Stimulated activated naive CD8-positive, alpha-beta T cell treated with anti-CD3 and anti-CD28 coated beads, Interleukin-15, Interleukin-2, amounts not matched to agents 100 ng/mL and 50 ng/mL, for 24 hours (primary cell): ENCODE data around the gene NTRK1.

ENCODE experiments used
- H3K27ac Mint-ChIP-seq: one replicate; pipeline ENCODE4 v1.8.0; 2021; ENCODE audit warnings: mild to moderate bottlenecking, mixed read lengths
- H3K27me3 Mint-ChIP-seq: one replicate; pipeline ENCODE4 v1.8.0; 2021; ENCODE audit warnings: mixed read lengths
- H3K36me3 Mint-ChIP-seq: one replicate; pipeline ENCODE4 v1.8.0; 2021; ENCODE audit warnings: low read depth, mixed read lengths
- H3K4me1 Mint-ChIP-seq: one replicate; pipeline ENCODE4 v1.8.0; 2021; ENCODE audit warnings: low read depth, mixed read lengths
- H3K4me3 Mint-ChIP-seq: one replicate; pipeline ENCODE4 v1.8.0; 2021; ENCODE audit warnings: mild to moderate bottlenecking, mixed read lengths
- H3K9me3 Mint-ChIP-seq: one replicate; pipeline ENCODE4 v1.8.0; 2021; ENCODE audit warnings: mixed read lengths

Gene NTRK1

DNA sequence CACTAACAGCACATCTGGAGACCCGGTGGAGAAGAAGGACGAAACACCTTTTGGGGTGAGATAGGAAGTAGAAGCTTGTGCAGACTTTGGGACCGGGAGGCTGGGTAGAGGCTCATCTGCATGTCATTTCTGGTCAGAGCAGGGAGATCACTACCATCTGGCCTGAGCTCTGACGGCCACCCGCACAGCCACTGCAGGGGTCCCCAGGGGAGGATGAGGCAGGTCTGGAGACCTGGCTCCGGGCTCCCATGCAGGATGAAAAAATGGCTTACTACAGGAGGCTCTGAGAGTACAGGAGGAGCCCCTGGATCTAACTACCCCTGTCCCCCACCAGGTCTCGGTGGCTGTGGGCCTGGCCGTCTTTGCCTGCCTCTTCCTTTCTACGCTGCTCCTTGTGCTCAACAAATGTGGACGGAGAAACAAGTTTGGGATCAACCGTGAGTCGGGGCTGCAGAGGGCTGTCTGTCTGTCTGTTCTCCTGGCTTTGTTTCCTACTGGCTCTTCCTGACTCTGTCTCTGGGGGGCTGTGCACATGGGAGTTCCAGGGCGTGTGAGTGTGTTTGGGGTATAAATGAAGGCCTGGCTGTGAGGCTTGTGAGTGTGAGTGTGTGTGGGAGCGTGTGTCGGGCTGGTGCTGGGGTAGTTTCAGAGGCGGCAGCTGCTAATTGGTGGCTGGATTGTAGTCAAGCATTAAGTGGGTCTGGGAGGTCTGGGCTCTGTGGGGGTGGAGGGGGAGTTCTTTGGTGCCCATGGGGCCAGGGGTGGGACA, 14.1 kb downstream of the NTRK1 start:
- H3K4me3 Mint-ChIP-seq: no peak overlapping the region
- H3K27me3 Mint-ChIP-seq: peaks cover 5% of the 10 kb centered on the region
- no peaks in the 10 kb centered on the region for H3K9me3 Mint-ChIP-seq
- H3K36me3 Mint-ChIP-seq: no peaks in the 10 kb centered on the region
- peaks cover 12% of the 10 kb centered on the region for H3K4me1 Mint-ChIP-seq
- H3K27ac Mint-ChIP-seq: no peak overlapping the region

DNA sequence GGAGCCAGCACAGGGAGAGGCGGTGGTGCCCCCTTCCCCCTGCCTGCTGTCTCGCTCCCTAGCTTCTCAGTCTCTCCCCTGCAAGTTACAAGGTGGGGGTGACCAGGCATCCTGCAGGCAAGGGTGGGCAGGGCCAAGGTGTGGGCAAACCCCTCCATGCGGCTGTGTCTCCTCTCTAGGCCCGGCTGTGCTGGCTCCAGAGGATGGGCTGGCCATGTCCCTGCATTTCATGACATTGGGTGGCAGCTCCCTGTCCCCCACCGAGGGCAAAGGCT, 14.6 kb downstream of the NTRK1 start:
- H3K9me3 Mint-ChIP-seq: no peaks in the 10 kb centered on the region
- no peak overlapping the region for H3K27ac Mint-ChIP-seq
- peaks cover 9% of the 10 kb centered on the region for H3K4me1 Mint-ChIP-seq
- H3K4me3 Mint-ChIP-seq: no peak overlapping the region
- H3K36me3 Mint-ChIP-seq: no peaks in the 10 kb centered on the region
- H3K27me3 Mint-ChIP-seq: peaks cover 5% of the 10 kb centered on the region

DNA sequence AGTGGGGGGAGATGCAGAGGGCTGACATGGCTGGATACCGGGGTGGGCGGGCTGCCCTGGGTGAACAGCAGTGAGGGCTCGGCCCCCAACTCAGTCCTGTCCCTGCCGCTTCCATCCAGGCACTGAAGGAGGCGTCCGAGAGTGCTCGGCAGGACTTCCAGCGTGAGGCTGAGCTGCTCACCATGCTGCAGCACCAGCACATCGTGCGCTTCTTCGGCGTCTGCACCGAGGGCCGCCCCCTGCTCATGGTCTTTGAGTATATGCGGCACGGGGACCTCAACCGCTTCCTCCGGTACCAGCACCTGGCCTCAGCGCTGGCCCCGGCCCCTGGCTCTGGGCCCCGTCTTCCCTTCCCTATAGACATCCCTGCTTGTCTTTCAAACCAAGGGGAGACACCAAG, 15.6 kb downstream of the NTRK1 start:
- H3K27me3 Mint-ChIP-seq: peaks cover 5% of the 10 kb centered on the region
- no peaks in the 10 kb centered on the region for H3K36me3 Mint-ChIP-seq
- H3K4me1 Mint-ChIP-seq: no peaks in the 10 kb centered on the region

DNA sequence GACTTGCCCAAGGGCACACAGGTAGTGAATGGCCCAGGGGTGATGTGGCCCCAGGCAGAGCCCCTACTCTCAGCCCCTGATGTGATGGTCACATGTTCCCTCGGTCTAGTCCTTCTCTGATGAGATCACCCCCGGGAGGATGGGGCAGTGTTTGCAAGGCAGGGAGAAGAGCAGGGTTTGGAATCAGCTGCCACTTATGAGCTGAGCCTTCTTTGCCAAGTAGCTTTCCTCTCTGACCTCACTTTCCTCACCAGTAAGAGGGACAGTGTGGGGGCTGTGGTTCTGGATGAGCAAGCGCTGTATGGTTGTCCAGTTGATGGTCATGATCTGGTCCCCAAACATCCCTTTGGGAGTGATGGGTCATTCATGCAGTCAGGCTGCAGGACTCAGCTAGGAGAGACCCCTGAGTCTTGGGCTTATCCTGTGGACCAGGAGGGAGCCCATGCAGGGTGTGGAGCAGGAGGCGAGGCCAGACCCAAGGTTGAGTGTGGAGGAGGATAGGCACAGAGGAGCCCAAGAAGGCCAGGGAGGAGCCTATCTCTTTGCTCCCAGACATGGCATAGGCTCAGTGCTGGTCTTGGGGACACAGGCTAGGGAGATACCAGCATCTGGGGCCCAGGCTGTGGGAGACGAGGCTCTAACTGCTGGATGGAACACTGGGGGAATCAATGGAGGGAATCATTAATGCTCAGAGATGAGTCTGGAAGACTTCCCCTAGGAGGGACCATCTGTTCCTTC, 16.9 kb downstream of the NTRK1 start:
- no peak overlapping the region for H3K4me3 Mint-ChIP-seq
- H3K36me3 Mint-ChIP-seq: no peaks in the 10 kb centered on the region
- H3K27me3 Mint-ChIP-seq: no peaks in the 10 kb centered on the region
- no peaks in the 10 kb centered on the region for H3K4me1 Mint-ChIP-seq
- H3K27ac Mint-ChIP-seq: no peak overlapping the region
- H3K9me3 Mint-ChIP-seq: no peaks in the 10 kb centered on the region

More for the DNA sequence above, 15.6 kb downstream of the NTRK1 start:
- Mint-ChIP-seq H3K9me3 (no peaks in the 10 kb centered on the region), H3K27ac (no peak overlapping the region), H3K4me3 (no peak overlapping the region)

DNA sequence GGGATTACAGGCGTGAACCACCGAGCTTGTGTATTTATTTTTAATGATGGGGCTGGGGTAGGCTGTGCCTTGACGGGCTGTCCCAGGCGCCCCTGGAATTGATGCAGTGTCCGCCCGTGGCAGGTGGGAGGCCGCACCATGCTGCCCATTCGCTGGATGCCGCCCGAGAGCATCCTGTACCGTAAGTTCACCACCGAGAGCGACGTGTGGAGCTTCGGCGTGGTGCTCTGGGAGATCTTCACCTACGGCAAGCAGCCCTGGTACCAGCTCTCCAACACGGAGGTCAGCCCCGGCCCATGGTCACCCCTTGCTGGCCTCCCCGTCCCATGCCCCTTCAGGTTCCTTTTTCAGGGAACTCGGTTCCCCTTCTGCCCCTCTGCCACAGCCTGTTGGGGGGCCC, 19.2 kb downstream of the NTRK1 start:
- no peak overlapping the region for H3K4me3 Mint-ChIP-seq
- H3K9me3 Mint-ChIP-seq: no peaks in the 10 kb centered on the region
- H3K36me3 Mint-ChIP-seq: no peaks in the 10 kb centered on the region
- no peaks in the 10 kb centered on the region for H3K27me3 Mint-ChIP-seq
- no peak overlapping the region for H3K27ac Mint-ChIP-seq
- no peaks in the 10 kb centered on the region for H3K4me1 Mint-ChIP-seq

DNA sequence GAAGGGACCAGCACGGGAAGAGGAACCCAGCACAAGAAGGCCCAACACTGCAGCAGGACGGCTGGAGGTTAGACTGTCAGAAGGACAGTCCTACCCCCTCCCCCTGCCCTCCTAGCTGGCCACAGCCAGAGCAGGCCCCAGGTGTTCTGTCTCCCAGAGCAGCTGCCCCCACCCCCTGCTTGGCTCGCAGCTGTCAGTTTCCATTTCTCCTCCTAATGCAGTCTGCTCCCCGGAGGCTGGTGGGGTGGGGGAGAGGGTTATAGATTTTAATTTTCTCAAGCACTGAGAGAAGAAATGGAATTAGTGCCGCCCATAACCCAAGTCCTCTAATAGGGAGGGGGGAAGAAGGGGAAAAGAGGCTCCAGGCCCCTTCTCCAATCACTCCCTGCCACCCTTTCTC, 19.8 kb downstream of the NTRK1 start:
- H3K4me1 Mint-ChIP-seq: no peaks in the 10 kb centered on the region
- no peak overlapping the region for H3K27ac Mint-ChIP-seq
- H3K9me3 Mint-ChIP-seq: no peaks in the 10 kb centered on the region
- no peaks in the 10 kb centered on the region for H3K27me3 Mint-ChIP-seq
- H3K4me3 Mint-ChIP-seq: no peak overlapping the region
- no peaks in the 10 kb centered on the region for H3K36me3 Mint-ChIP-seq

DNA sequence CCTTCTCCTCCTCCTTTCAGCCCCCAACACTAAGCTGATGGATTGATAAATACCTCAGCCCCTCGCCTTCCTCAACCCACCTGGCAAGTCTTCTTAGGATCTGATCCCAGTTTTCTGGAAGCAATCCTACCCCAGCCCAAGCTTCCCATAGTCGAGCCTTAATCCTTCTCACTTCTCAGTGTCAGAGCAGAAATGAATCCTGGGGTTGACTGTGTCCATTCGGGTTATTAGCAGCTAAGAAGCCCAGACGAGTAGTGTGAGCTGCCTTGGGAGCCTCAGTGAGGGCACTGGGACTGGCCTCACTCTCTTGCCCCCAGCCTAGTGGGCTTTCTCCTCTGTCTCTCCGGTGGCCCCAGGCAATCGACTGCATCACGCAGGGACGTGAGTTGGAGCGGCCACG, 20.4 kb downstream of the NTRK1 start:
- Mint-ChIP-seq H3K4me1 (no peaks in the 10 kb centered on the region), H3K4me3 (no peak overlapping the region), H3K27ac (peak overlapping the region; percentile 11), H3K27me3 (peaks cover under 1% of the 10 kb centered on the region), H3K9me3 (no peaks in the 10 kb centered on the region), H3K36me3 (no peaks in the 10 kb centered on the region)

DNA sequence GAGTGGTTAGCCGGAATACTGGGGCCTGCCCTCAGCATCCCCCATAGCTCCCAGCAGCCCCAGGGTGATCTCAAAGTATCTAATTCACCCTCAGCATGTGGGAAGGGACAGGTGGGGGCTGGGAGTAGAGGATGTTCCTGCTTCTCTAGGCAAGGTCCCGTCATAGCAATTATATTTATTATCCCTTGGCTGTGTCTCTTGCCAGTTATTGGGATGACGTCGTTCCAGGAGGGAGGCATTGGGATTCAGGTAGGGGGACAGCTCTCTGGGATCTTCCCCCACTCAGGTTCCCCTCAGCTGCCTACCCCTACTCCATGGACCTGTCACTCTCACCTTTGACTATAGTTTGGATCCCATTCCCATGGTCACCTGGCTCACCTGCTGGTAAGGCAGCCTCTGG, 21.0 kb downstream of the NTRK1 start:
- peaks cover 5% of the 10 kb centered on the region for H3K27me3 Mint-ChIP-seq

DNA sequence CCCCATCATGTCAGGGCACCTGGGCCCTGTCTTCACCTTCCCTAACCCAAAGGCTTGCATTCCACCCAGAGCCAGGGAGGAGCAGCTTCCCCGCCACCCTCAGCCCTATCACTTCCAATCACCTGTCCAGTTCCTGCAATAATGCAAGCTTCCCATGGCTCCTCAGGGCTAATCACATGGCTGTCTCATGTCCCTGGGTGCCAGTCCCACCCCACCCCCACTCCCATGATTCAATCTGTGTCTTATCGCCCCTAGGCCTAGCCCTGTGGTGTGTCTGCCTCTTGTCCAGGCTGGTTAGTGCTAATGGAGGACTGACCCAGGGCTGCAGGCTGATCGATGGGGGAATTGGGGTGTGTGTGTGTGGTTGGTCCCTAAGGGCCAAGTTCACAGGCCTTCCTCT, 21.9 kb downstream of the NTRK1 start:
- H3K4me1 Mint-ChIP-seq: no peaks in the 10 kb centered on the region
- H3K27me3 Mint-ChIP-seq: peaks cover 9% of the 10 kb centered on the region
- no peaks in the 10 kb centered on the region for H3K36me3 Mint-ChIP-seq
- H3K4me3 Mint-ChIP-seq: no peak overlapping the region
- no peak overlapping the region for H3K27ac Mint-ChIP-seq
- no peaks in the 10 kb centered on the region for H3K9me3 Mint-ChIP-seq

More for the DNA sequence above, 21.0 kb downstream of the NTRK1 start:
- no peaks in the 10 kb centered on the region for H3K36me3 Mint-ChIP-seq
- no peak overlapping the region for H3K4me3 Mint-ChIP-seq
- H3K9me3 Mint-ChIP-seq: no peaks in the 10 kb centered on the region
- H3K27ac Mint-ChIP-seq: no peak overlapping the region
- no peaks in the 10 kb centered on the region for H3K4me1 Mint-ChIP-seq

DNA sequence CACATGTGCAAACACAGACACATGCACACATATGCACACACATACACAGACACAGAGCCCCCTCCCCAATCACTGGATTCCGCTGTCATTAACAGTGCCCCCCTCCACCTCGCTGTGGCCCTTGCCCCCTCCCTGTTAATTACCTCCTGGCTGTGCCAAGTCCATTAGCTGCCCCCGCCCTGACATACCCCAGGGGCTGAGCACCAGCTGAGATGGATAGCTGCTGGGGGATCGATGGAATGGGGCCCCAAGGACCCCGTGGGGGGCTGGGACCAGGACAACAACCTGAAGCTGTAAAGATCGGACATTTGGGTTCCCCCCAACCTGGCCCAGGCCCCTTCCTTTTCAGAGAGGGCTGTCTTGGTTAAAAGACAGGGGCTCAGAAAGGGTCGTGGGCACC, 23.3 kb downstream of the NTRK1 start:
- H3K27ac Mint-ChIP-seq: no peak overlapping the region
- no peaks in the 10 kb centered on the region for H3K36me3 Mint-ChIP-seq
- H3K4me3 Mint-ChIP-seq: no peak overlapping the region
- H3K27me3 Mint-ChIP-seq: peaks cover 13% of the 10 kb centered on the region
- H3K9me3 Mint-ChIP-seq: no peaks in the 10 kb centered on the region
- H3K4me1 Mint-ChIP-seq: no peaks in the 10 kb centered on the region

DNA sequence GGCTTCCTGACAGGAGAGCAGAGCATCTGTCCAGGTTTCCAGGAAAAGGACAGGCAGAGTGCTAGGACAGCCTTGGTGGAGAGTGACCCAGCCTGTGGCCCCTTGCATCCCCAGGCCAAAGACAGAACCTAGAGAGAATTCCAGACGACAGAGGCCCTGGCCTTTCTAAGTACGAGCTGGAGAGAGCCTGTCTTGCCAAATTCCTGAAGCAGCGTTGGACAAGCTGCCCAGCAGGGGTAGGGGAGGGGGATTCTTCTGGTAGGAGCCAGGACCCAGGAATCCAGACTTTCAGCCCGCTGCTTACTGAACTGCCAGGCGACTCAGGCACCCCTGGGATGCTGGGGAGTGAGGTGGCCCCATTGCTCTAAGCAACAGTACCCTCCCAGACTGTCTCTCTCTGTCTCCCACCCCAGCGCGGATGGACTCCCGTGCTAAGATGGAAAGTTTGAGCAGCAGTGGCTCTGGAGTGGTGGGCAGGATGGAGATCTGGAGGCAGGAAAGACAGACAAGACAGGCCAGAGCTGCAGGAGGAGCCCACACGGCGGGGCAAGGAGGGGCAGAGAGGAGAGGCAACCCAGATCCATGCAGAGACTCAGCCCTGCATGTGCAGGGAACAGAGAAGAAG, 24.0 kb downstream of the NTRK1 start:
- no peaks in the 10 kb centered on the region for H3K9me3 Mint-ChIP-seq
- H3K27ac Mint-ChIP-seq: no peak overlapping the region
- H3K36me3 Mint-ChIP-seq: no peaks in the 10 kb centered on the region
- H3K27me3 Mint-ChIP-seq: peaks cover 17% of the 10 kb centered on the region
- H3K4me1 Mint-ChIP-seq: no peaks in the 10 kb centered on the region
- H3K4me3 Mint-ChIP-seq: no peak overlapping the region

DNA sequence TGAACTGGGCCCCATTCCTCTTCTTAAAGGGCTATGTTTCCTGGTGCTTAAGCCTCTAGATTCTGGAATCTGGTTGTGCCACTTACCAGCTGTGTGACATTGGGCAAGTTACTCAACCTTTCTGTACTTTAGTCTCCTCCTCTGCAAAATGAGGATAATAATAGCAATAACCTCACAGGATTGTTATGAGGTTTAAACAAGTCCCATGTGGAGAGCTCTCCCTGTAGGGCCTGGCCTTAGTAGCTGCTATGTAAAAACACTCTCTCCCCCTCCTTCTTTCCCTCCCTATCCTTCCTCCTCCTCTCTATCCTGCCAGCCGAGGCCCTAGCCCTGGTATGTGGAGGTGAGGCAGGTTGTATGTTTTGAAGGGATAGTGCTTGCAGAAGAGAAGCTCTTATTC, 24.6 kb downstream of the NTRK1 start:
- Mint-ChIP-seq H3K4me1 (no peaks in the 10 kb centered on the region), H3K9me3 (no peaks in the 10 kb centered on the region), H3K27ac (no peak overlapping the region), H3K36me3 (no peaks in the 10 kb centered on the region), H3K4me3 (no peak overlapping the region), H3K27me3 (peaks cover 21% of the 10 kb centered on the region)

DNA sequence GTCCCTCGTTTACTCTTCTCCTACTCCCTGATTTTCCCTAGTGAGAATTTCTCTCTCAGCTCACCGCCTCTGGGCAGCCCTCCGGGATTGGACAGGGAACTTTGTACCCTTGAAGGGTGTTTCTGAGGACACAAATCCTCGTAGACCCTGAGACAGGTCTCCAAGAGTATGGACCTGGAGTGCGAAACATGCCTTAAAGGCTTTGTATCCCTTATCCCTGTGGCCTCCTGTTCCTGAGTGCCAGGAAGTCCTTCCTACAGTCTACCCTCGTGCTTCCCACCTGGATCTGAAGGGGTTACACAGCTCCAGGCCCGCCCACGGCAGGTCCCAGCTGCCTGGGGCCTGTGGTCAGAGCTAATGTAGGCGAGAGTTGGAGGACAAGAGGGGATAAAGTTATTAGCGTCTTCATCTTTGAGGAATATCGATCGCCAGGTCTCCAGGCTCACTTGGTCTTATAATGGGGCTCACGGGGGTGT, 25.3 kb downstream of the NTRK1 start:
- no peaks in the 10 kb centered on the region for H3K36me3 Mint-ChIP-seq
- H3K27ac Mint-ChIP-seq: no peak overlapping the region
- H3K4me1 Mint-ChIP-seq: no peaks in the 10 kb centered on the region
- no peaks in the 10 kb centered on the region for H3K9me3 Mint-ChIP-seq
- H3K27me3 Mint-ChIP-seq: peaks cover 27% of the 10 kb centered on the region
- no peak overlapping the region for H3K4me3 Mint-ChIP-seq

DNA sequence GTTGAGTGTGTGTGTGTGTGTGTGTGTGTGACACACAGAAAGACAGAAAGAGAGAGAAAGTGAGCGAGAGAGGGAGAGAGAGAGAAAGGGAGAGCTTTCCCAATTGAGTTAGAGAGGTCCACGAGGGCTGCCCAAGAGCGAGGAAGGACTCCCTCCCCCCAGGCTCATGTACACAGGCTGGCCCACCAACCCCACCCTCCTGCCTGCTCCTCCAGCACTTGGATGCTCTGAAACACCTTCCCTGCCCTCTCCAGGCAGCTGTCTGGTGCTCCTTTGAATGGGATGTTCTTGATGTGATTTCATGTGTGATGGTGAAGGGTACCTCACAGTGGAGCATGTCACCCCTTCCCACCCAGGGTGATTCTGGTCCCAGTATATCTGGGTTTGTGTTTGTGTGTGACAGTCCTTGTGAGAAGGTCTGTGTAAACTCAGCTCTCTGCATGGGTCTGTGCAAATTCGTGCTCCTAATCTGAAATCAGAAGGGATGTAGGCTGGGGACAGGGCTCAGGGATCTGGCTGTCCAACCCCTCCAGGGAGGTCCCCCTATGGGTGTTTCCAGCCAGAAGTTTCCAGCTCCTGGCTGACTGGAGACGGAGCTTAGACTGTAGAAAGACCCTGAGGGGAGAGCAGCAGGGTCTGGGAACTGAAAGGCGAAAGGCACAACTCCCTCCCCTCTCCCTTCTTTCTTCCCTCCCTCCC, 26.1 kb downstream of the NTRK1 start:
- no peaks in the 10 kb centered on the region for H3K36me3 Mint-ChIP-seq
- peaks cover 35% of the 10 kb centered on the region for H3K27me3 Mint-ChIP-seq
- no peak overlapping the region for H3K27ac Mint-ChIP-seq
- H3K4me3 Mint-ChIP-seq: no peak overlapping the region
- peaks cover 2% of the 10 kb centered on the region for H3K4me1 Mint-ChIP-seq
- no peaks in the 10 kb centered on the region for H3K9me3 Mint-ChIP-seq

DNA sequence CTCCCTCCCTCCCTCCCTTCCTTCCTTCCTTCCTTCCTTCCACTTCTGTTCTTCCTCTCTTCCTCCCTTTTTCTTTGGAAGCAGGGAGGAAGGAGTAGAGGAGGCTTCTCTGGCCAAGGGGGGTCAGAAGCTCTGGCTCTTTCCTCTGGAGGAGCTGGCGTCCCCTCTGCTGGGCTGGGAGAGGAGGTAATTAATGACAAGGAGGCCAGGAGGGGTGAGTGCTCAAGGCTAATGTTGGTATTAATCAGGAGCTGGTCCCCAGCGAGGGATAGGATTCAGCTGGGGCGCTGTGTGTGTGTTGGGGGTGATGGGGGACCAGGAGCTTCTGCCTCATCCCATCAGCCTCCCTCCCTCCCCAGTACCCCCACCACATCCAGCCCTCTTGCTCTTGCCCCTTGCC, 26.7 kb downstream of the NTRK1 start:
- H3K9me3 Mint-ChIP-seq: no peaks in the 10 kb centered on the region
- H3K36me3 Mint-ChIP-seq: no peaks in the 10 kb centered on the region
- no peak overlapping the region for H3K4me3 Mint-ChIP-seq
- no peak overlapping the region for H3K27ac Mint-ChIP-seq
- peaks cover 40% of the 10 kb centered on the region for H3K27me3 Mint-ChIP-seq
- H3K4me1 Mint-ChIP-seq: peaks cover 4% of the 10 kb centered on the region
